Measurements from ENCODE around the gene RP2.

Gene RP2

DNA sequence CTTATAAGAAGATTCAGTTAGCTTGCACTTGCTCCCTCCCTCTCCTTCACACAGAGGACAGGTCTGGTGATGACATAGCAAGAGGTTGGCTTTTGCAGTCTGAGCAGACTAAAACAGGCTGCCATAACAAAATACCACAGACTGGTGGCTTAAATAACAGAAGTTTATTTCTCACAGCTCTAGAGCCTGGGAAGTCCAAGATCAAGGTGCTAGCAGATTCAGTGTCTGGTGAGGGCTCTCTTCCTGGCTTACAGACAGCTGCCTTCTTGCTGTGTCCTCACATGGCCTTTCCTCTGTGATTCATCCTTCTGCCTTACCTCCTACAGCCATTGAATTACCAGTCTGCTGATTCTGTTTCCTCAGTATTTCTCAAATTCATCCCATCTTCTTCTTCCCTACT is 13.1 kb downstream of the RP2 start:
- DNase-seq = no peak

DNA sequence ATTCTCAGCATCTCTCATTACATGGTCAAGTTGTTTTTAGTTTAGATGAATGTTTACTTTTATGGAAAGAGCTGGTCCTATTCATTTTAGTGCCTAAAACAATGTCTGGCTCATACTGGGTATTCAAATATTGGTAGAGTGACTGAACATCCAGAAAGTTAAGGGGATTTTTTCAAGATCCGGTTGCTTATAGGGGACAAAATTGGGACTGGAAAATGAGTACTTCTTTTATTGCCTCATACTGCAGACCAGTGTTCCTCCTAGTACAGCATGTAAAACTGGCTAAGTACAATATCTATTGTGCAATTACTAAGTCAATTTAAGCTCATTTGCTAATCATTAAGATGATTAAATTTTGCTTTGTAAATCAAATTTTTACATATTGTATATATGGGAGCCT is 13.9 kb downstream of the RP2 start:
- DNase-seq = no peak

DNA sequence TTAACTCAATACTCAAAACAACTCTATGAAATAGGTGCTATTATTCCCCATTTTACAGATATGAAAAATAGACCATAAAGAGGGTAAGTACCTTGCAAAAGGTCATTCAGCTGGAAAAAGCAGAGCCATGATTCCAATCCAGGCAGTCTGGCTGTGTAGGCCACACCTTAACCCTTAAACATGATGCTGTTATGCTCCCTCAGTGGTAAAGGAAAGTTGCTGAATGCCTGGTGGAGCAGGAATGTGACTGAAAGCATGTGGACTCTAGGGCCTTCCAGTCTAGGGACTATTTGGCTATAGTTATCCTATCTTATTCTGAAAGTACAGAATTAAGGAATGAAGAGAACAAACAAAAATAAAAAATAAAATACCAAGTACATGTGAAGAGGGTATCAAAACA is 19.6 kb downstream of the RP2 start:
- DNase-seq = no peak

GRCh38 chrX:46860557-46860956 is 23.7 kb downstream of the RP2 start:
- DNase-seq = no peak

DNA sequence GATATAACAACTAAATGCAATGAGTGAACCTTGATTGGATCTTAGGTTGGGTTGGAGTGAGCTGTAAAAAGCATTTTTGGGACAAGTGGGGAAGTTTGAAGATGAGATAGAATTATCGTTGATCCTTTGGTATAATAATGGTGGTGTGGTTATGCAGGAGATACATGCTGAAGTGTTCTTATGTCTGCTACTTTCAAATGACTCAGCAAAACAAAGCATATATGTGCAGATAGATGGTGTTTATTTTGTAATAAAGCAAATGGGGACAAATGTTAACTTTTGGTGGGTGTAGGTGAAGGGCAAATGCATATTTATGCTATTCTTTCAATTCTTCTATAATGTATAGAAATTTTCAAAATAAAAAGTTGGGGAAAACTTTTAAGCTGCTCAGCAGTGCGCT is 26.2 kb downstream of the RP2 start:
- DNase-seq = no peak

DNA sequence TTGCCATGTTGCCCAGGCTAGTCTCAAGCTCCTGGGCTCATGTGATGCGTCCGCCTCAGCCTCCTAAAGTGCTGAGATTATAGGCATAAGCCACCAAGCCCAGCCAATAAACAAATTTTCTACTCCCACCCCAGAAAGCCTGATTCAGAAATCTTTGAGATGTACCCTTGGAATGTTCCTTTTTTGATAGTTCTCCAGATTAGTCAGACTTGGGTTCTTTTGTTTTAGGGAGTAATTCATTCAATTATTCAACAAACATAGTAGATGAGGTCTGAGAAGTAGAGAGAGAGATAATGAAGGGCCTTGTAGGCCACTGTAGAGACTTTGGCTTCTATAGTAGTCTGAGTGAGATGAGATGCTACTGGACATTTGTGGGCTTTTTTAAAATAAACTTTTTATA is 27.8 kb downstream of the RP2 start:
- no peak for DNase-seq

DNA sequence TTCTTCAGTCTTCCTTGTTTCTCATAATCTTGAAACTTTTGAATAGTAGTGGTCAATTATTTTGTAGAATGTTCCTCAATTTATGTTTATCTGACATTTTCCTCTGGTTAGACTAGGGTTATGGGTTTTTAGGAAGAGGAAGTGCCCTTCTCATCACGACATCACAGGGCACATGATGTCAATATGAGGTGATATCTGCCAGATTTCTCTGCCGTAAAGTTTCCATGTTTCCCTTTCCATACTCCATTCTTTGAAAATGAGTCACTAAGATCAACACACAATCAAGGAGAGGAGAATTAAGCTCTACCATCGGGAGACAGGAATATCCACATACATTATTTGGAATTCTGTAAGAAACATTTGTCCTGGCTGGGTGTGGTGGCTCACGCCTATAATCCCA is 28.4 kb downstream of the RP2 start:
- no peak for DNase-seq

- DNase-seq = no peak
Measured at GRCh38 chrX:46866726-46867125, 29.9 kb downstream of the RP2 start.

DNA sequence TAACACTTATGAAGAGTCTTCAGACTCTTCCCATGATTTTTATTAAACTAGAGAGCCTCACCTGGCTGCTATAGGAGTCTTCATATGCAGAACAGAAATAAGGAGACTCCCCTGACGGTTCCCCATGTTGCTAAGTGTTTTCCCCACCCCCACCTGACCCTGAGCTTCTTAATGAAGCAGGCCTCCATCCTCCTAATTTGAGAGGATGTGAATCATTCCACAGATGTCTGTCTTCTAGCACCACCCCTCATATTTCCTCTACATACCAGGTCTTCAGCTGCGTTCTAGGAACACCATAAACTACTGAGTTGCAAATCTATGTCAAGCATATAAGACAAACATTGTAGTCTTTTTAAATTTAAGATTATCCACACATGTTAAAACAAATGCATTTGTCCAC is 36.9 kb downstream of the RP2 start:
- DNase-seq = no peak

DNA sequence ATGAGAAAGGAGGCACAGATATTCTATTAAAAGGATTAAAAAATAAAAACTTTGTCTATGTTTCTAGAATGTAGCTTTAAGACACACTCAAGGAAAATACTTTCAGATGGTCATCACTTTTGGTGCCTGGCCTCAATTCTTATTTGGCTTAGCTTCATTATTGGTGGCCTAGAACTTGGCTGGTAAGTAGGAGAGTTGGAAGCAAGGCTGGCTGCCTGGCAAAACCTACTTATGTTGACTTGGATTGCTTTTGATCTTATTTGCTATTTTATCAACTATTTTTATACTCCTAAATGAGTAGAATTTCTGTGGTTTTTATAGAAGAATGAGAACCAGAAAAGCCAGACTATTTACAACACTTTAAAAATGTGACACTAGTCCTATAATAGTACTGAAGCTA is 40.1 kb downstream of the RP2 start:
- no peak for DNase-seq

GRCh38 chrX:46882266-46882665 is 45.4 kb downstream of the RP2 start:
- peak; percentile 24 for DNase-seq

DNA sequence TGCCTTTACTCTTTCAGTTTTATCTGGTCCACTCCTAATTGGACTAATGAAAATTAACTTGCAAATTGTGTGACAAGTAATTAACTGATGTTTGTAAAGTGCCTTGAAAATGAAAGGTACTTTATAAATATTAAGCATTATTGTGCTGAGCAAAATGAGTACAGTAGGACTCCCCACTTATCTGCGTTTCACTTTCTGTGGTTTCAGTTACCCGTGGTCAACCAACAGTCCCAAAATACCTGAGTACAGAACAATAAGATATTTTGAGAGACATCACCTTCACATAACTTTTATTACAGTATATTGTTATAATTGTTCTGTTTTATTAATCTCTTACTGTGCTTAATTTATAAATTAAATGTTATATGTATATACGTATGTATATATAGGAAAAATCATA is 48.0 kb downstream of the RP2 start:
- no peak for DNase-seq

DNA sequence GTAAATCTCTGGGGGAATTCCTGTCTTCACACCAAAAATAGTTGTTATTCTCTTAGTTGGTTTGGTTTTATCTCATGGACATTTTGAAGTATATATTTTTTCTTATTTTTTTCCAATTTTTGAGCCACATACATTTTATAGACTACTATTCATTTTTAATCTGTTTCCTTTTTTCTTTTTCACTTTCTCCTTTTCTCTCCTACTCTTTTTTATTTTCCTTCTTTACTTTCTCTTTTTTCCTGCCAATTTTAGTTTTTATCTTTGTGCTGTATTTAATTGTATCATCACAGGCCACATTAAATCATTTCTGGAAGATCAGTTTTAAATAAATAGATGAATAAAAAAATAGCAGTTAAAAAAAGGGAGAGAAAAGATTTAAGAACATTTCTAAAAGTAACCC is 61.4 kb downstream of the RP2 start:
- DNase-seq = no peak

- peak; percentile 94 for DNase-seq
Measured at GRCh38 chrX:46903458-46904242, 66.8 kb downstream of the RP2 start.

GRCh38 chrX:46904626-46905025 is 67.8 kb downstream of the RP2 start:
- DNase-seq = no peak

- no peak for DNase-seq
Measured at GRCh38 chrX:46910415-46910814, 73.6 kb downstream of the RP2 start.

- peak; percentile 73 for DNase-seq
Measured at GRCh38 chrX:46912098-46912602, 75.3 kb downstream of the RP2 start, which contains the start of gene JADE3. TSS of gene JADE3 (plus strand) at chrX:46912421. CDS start at chrX:46984895, 72,474 bp downstream.

DNA sequence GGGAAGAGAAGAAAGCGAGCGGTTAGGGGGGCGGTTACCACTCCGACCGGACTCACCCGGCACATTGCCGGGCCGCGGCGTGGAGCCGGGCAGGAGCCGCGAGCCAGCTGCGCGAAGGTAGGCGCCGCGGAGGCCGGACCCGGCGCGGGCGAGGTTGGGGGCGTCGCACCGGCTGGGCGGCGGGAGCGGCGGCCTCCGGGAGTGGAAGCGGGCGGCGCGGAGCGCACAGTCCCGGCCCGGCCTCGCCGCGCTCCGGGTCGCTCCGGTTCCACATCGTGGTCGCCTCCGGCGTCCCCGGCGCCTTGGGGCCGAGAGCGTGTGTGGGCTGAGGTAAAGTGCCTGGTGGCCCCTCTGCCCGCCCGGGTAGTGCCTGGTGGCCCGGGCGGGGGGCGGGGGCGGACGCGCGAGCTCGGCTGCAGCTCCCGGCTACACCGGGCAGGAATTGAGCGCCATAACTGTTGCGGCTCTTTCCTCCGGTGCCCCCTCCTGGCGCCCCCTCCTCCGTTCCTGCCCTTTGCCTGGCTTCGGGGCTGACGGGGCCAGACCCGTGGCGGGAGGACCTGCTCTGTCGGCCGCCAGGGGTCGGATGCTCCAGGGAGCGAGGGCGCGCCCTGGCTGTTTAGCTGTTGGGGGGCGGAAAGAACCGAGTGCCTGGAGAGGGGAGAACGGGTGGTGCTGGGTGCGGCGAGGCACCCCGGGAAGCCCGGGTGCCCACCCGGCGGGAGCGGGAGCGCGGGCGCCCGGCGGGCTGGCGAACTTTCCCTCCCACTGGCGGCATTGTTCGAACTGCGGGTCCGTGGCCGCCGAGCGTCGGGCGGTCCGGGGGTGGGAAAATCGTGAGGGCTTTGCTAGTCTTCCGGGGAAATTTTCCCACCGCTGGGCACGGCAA is 76.0 kb downstream of the RP2 start:
- DNase-seq = peak; percentile 41

DNA sequence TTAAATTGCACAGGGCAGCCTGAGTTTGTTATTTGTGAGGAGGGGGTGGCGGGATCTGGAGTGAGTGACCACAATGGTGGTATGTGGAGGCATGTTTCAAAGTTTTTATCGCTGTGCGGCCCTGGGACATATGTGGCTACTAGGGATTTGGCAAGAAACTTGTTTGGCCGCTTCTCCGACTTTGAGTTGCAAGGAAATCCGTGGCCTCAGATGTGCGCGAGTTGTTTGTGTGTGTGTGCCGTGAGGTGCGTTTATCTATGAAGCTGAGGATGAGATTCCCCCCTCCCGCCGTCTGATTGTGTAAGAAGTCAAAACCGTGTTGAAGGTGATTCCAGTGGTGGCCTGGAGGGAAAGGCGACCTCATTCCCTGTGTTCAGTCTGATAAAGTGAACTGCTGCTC is 76.8 kb downstream of the RP2 start:
- DNase-seq = no peak

DNA sequence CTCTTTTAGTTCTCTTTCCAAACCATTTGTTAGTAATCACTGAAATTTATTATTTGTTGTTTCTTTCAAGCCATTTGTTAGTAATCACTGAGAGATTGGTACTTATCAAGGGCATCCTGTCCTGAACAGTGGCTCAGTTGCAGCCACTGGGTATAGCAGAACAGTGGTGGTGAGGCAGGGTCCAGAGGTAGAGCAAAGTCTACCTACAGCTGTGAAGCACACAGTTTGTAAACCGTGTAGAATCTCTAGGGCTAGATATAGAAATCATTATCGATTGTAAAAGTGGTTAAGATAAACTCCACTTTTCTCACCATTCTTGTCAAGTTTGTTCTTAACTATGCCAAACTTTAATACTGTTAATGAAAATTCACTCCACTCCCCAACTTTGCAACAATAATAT is 79.4 kb downstream of the RP2 start:
- no peak for DNase-seq

DNA sequence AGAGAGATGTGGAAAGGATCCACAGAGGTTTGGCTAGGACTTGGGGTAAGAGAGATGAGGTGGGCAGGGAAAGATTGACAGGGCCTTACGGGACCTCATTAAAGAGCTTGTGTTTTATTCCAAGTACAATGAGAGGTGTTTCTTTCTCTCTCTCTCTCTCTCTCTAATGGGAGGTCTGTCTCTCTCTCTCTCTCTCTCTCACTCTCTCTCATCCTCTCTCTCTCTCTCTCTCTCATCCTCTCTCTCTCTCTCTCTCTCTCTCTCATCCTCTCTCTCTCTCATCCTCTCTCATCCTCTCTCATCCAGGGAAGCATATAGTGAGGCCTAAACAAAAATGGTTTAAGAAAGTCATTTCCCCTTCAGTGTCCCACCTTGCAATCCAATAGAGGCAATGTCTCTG is 80.8 kb downstream of the RP2 start:
- DNase-seq = no peak

GRCh38 chrX:46918434-46918833 is 81.6 kb downstream of the RP2 start:
- DNase-seq = no peak

GRCh38 chrX:46920235-46920634 is 83.4 kb downstream of the RP2 start:
- no peak for DNase-seq

DNA sequence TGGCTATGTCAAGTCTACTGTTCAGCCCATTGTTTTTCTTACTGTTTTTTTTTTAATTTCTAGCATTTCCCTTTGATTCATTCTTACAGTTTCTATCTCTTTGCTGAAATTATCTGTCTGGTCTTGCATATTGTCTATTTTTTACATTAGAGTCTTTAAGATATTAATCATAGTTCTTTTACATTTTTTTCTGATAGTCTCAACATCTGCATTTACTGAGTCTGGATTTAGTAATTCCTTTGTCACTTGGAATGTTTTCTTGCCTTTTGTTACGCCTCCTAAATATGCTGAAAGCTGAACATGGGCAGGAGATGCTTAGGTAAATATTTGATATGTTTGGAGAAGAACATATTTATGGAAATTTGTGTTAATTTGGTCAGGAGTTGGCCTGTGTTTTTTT is 85.8 kb downstream of the RP2 start:
- no peak for DNase-seq

All from NCI-H2171 treated with DMSO at 0.1 percent for 48 hours (cell line).